Measurements from ENCODE around the gene CCDC177. TPM values are rescaled to one million over a fixed set of nuclear protein-coding genes. Genes with fewer than 3 reads are reported as not detected.

Gene CCDC177
- total and polyA plus RNA-seq, 8 donors = not detected

GRCh38 chr14:69617796-69618195 is 43.1 kb upstream of the CCDC177 start:
- no peak for FAIRE-seq

GRCh38 chr14:69616408-69616773 is 41.7 kb upstream of the CCDC177 start:
- WGBS, 2 donors = 53 to 65% methylated on average over 1 of the region's 1 CpG
- ATAC-seq = no peak
- H3K4me3 ChIP-seq = no peak overlapping the region
- FAIRE-seq = no peak
- TF ChIP-seq CTCF (IDR thresholded peaks at IDR 0.05) = no peak
- no peak for DNase-seq
- H3K4me1 ChIP-seq = peaks cover 28 to 76% (median 65%) of the 10 kb centered on the region in 3 donors
- no peaks in the 10 kb centered on the region for H3K27me3 ChIP-seq
- intact Hi-C loops (cut with DNase I) = no loop called here
- no peaks in the 10 kb centered on the region for H3K36me3 ChIP-seq
- H3K9me3 ChIP-seq = no peaks in the 10 kb centered on the region
- peak overlapping the region in 3 of 4 donors; percentile 20 to 79 (median 65) for H3K27ac ChIP-seq

More at GRCh38 chr14:69617796-69618195, 43.1 kb upstream of the CCDC177 start:
- Histone ChIP-seq H3K27me3 (no peaks in the 10 kb centered on the region), H3K36me3 (no peaks in the 10 kb centered on the region), H3K27ac (peak overlapping the region in 2 of 4 donors; percentile 31 to 79), H3K9me3 (no peaks in the 10 kb centered on the region), H3K4me3 (no peak overlapping the region), H3K4me1 (peaks cover 28 to 90% (median 65%) of the 10 kb centered on the region in 3 donors)
- 48% methylated on average over 1 of the region's 1 CpG for WGBS, 2 donors
- DNase-seq (no peak), ATAC-seq (no peak)
- intact Hi-C loops (cut with DNase I) = no loop called here
- TF ChIP-seq CTCF (IDR thresholded peaks at IDR 0.05) = no peak

- no peak for TF ChIP-seq CTCF (IDR thresholded peaks at IDR 0.05)
- WGBS, 2 donors = 36 to 38% methylated on average over 9 of the region's 9 CpGs
- Histone ChIP-seq H3K36me3 (no peaks in the 10 kb centered on the region), H3K4me3 (no peak overlapping the region), H3K27ac (peak overlapping the region; percentile 16 to 79 (median 42)), H3K4me1 (peaks cover 25 to 71% (median 64%) of the 10 kb centered on the region in 3 donors), H3K27me3 (no peaks in the 10 kb centered on the region), H3K9me3 (no peaks in the 10 kb centered on the region)
- peak in 2 of 6 donors; percentile 36 to 70 for DNase-seq
- intact Hi-C loops (cut with DNase I) = no loop called here
- peak in 3 of 4 donors; percentile 1 to 33 (median 26) for ATAC-seq
- no peak for FAIRE-seq
These were observed 41.1 kb upstream of the CCDC177 start for GRCh38 chr14:69615496-69616407.

- intact Hi-C loops (cut with DNase I) = no loop called here
- H3K27ac ChIP-seq = peak overlapping the region in 3 of 4 donors; percentile 16 to 79 (median 65)
- WGBS, 2 donors = 61 to 64% methylated on average over 5 of the region's 5 CpGs
These were observed 40.4 kb upstream of the CCDC177 start for GRCh38 chr14:69615121-69615495.

More at GRCh38 chr14:69615121-69615495, 40.4 kb upstream of the CCDC177 start:
- no peak for TF ChIP-seq CTCF (IDR thresholded peaks at IDR 0.05)
- no peaks in the 10 kb centered on the region for H3K36me3 ChIP-seq
- H3K27me3 ChIP-seq = no peaks in the 10 kb centered on the region
- no peaks in the 10 kb centered on the region for H3K9me3 ChIP-seq
- ATAC-seq (no peak), DNase-seq (no peak), FAIRE-seq (no peak)
- peaks cover 23 to 69% (median 58%) of the 10 kb centered on the region in 3 donors for H3K4me1 ChIP-seq
- H3K4me3 ChIP-seq = no peak overlapping the region

Measured in pancreas (tissue), 10 donors.